ENCODE data around the gene CNKSR2.
A peak's percentile ranks its signal among the peaks of the same experiment; 100 is the strongest.

GRCh38 chrX:21479695-21480270 lies 105.6 kb downstream of the CNKSR2 start:
- peak; percentile 70 for TF ChIP-seq CTCF (conservative IDR thresholded peaks at IDR 0.05; ENCODE audit: low read depth, low read length)
- TF ChIP-seq EZH2 (IDR thresholded peaks at IDR 0.05; ENCODE audit: low read length, unreplicated experiment), result no peak
- TF ChIP-seq EZH2phosphoT487 (IDR thresholded peaks at IDR 0.05; ENCODE audit: borderline replicate concordance, low read length), result no peak

Measured in PC-3 (cell line).